PFSK-1 (cell line): ENCODE data around the gene FOCAD.

Source experiments
- FOXP2 ChIP-seq: optimal IDR thresholded peaks from 2 replicates; pipeline ENCODE3; 2011; ENCODE audit warnings: borderline replicate concordance, control low read depth, inconsistent platforms; ENCODE audit not compliant: insufficient read depth; ENCODE audit errors: extremely low read length, extremely low read depth
- POLR2AphosphoS5 ChIP-seq: IDR thresholded peaks from 2 replicates; pipeline ENCODE4 v1.6.1; 2012; ENCODE audit warnings: low read depth, mild to moderate bottlenecking, control low read depth, low read length, moderate library complexity
- SIN3A ChIP-seq: IDR thresholded peaks from 2 replicates; pipeline ENCODE4 v1.6.1; 2012; ENCODE audit warnings: mild to moderate bottlenecking, low read length, moderate library complexity, borderline replicate concordance; ENCODE audit not compliant: insufficient read depth
- TAF1 ChIP-seq: IDR thresholded peaks from 2 replicates; pipeline ENCODE4 v1.6.1; 2012; ENCODE audit warnings: low read length, control low read depth, borderline replicate concordance; ENCODE audit not compliant: insufficient read depth
- TF ChIP-seq, protein P1 (sequence below), 2 experiments: IDR thresholded peaks; 2 replicates each; pipeline versions ENCODE4 v1.6.1 to v1.8.0; 2011 to 2012; ENCODE audit warnings: low read depth in 2 of 2, low read length in 2 of 2, control low read depth in 1 of 2, inconsistent platforms in 1 of 2, mild to moderate bottlenecking in 1 of 2, moderate library complexity in 1 of 2; ENCODE audit not compliant: insufficient read depth in 1 of 2

DNA sequence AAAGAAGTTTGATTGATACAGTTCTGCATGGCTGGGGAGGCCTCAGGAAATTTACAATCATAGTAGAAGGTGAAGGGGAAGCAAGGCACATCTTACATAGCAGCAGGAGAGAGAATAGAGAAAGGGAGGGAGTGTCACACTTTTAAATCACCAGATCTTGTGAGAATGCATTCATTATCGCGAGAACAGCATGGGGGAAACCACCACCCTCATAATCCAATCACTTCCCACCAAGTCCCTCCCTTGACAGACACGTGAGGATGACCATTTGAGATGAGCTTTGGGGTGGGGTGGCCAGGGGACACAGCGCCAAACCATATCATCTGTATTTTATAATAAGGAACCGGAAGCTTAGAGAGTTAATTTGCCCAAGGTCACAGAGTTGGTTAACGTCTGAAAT, 13.7 kb upstream of the FOCAD start:
- TF ChIP-seq POLR2AphosphoS5, result no peak
- no peak for TF ChIP-seq TAF1
- no peak for TF ChIP-seq SIN3A
- TF ChIP-seq, protein P1, sequence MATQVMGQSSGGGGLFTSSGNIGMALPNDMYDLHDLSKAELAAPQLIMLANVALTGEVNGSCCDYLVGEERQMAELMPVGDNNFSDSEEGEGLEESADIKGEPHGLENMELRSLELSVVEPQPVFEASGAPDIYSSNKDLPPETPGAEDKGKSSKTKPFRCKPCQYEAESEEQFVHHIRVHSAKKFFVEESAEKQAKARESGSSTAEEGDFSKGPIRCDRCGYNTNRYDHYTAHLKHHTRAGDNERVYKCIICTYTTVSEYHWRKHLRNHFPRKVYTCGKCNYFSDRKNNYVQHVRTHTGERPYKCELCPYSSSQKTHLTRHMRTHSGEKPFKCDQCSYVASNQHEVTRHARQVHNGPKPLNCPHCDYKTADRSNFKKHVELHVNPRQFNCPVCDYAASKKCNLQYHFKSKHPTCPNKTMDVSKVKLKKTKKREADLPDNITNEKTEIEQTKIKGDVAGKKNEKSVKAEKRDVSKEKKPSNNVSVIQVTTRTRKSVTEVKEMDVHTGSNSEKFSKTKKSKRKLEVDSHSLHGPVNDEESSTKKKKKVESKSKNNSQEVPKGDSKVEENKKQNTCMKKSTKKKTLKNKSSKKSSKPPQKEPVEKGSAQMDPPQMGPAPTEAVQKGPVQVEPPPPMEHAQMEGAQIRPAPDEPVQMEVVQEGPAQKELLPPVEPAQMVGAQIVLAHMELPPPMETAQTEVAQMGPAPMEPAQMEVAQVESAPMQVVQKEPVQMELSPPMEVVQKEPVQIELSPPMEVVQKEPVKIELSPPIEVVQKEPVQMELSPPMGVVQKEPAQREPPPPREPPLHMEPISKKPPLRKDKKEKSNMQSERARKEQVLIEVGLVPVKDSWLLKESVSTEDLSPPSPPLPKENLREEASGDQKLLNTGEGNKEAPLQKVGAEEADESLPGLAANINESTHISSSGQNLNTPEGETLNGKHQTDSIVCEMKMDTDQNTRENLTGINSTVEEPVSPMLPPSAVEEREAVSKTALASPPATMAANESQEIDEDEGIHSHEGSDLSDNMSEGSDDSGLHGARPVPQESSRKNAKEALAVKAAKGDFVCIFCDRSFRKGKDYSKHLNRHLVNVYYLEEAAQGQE (IDR thresholded peaks at IDR 0.05; ENCODE audit: insufficient read depth in 1 of 2, low read depth in 2 of 2, low read length in 2 of 2), result no peak
- TF ChIP-seq FOXP2, result no peak
